HEK293T (cell line): ENCODE data around the gene ZNF655.

Experiments used
- ELF4 ChIP-seq: fragments of 450-650 bp; IDR thresholded peaks from 2 replicates; pipeline ENCODE4 v1.6.1; 2017; ENCODE audit warnings: antibody characterized with exemption
- FOXK2 ChIP-seq: fragments of 450-650 bp; IDR thresholded peaks from 2 replicates; pipeline ENCODE4 v1.6.1; 2016; ENCODE audit warnings: mild to moderate bottlenecking
- FOXM1 ChIP-seq: fragments of 450-650 bp; IDR thresholded peaks from 2 replicates; pipeline ENCODE4 v1.6.1; 2017; ENCODE audit warnings: mild to moderate bottlenecking, borderline replicate concordance

DNA sequence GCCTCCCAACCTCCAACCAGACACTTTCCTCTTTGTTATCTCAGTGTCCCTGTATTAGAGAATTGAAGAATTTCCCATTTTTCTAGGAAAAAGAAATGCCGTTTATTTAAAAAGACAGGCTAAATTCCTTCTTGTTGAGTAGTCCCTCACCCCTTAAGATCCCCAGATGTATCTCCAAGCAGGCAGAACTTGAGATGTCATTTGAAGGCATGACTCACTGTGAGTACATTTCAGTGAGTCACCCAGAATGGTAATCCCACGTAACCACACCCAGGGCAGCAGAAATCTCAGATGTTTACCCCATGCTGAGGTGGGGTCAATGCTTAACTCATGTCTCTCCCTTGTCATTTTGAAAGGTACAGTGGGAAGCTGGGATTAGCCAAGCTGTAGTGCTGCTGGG, 4.4 kb downstream of the ZNF655 start:
- TF ChIP-seq ELF4 (no peak), FOXM1 (no peak), FOXK2 (no peak)
